Epidermal melanocyte (primary cell): ENCODE data around the gene NKPD1.

Experiments used
- DNase-seq: peaks from one replicate; pipeline ENCODE4 v3.0.0; 2011; ENCODE audit warnings: low spot score; ENCODE audit not compliant: insufficient read length

The NKPD1 gene

GRCh38 chr19:45160870-45161737, at the start of gene NKPD1:
NKPD1 (minus strand) TSS chr19:45160982; CDS start chr19:45160150, 832 bp downstream.
- DNase-seq: no peak

- no peak for DNase-seq
Observed at GRCh38 chr19:45206328-45206727, 45.5 kb upstream of the NKPD1 start.

GRCh38 chr19:45205810-45206209, 45.0 kb upstream of the NKPD1 start:
- DNase-seq: no peak

GRCh38 chr19:45202637-45203036, 41.9 kb upstream of the NKPD1 start:
- DNase-seq: no peak

- no peak for DNase-seq
Observed at GRCh38 chr19:45200568-45200967, 39.8 kb upstream of the NKPD1 start.

- DNase-seq: no peak
Observed at GRCh38 chr19:45195764-45196163, 35.0 kb upstream of the NKPD1 start.

- no peak for DNase-seq
Observed at GRCh38 chr19:45191375-45191774, 30.6 kb upstream of the NKPD1 start.

- DNase-seq: no peak
Observed at GRCh38 chr19:45189971-45190370, 29.2 kb upstream of the NKPD1 start.

- DNase-seq: no peak
Observed at GRCh38 chr19:45187421-45188100, 26.8 kb upstream of the NKPD1 start.

GRCh38 chr19:45186509-45187334, 25.9 kb upstream of the NKPD1 start:
- DNase-seq: no peak

GRCh38 chr19:45184115-45184514, 23.3 kb upstream of the NKPD1 start:
- DNase-seq: no peak

GRCh38 chr19:45182758-45183157, 22.0 kb upstream of the NKPD1 start:
- DNase-seq: no peak

GRCh38 chr19:45180936-45181335, 20.2 kb upstream of the NKPD1 start:
- DNase-seq: no peak

GRCh38 chr19:45179892-45180370, 19.1 kb upstream of the NKPD1 start:
- no peak for DNase-seq

- no peak for DNase-seq
Observed at GRCh38 chr19:45179072-45179891, 18.5 kb upstream of the NKPD1 start.

- DNase-seq: peak; percentile 98
Observed at GRCh38 chr19:45178262-45179071, 17.7 kb upstream of the NKPD1 start, which contains the start of gene BLOC1S3. BLOC1S3 (plus strand) TSS chr19:45178784; CDS start chr19:45179297, 513 bp downstream.

- no peak for DNase-seq
Observed at GRCh38 chr19:45177817-45178261, 17.1 kb upstream of the NKPD1 start, which contains the start of gene TRAPPC6A. TRAPPC6A (minus strand) TSS chr19:45178237; CDS start chr19:45178218, 19 bp downstream.

- no peak for DNase-seq
Observed at GRCh38 chr19:45175515-45176345, 14.9 kb upstream of the NKPD1 start.

GRCh38 chr19:45173816-45174215, 13.0 kb upstream of the NKPD1 start:
- DNase-seq: no peak
